ENCODE measurements around the gene SDK1. TPM values are rescaled to one million over a fixed set of nuclear protein-coding genes. Genes with fewer than 3 reads are reported as not detected.

Gene SDK1
- total RNA-seq, 2 donors from 2014 or later, result 19.8 to 32.4 TPM

GRCh38 chr7:3569643-3570042, 268.6 kb downstream of the SDK1 start:
- H3K27ac ChIP-seq, result no peak overlapping the region
- intact Hi-C loops (cut with DNase I), result no loop called here
- 20 to 31% methylated on average over 3 of the region's 3 CpGs for WGBS, 2 donors

GRCh38 chr7:3573151-3573550, 272.1 kb downstream of the SDK1 start:
- Histone ChIP-seq H3K9me3 (no peaks in the 10 kb centered on the region), H3K4me1 (peaks cover 30% of the 10 kb centered on the region), H3K27me3 (no peaks in the 10 kb centered on the region), H3K27ac (no peak overlapping the region), H3K36me3 (replicated peaks in 1 of 2; ENCODE audit: insufficient read depth in 1 of 2, low read depth in 2 of 2) (no peaks in the 10 kb centered on the region), H3K4me3 (no peak overlapping the region)
- no peak for ATAC-seq
- no peak for DNase-seq
- TF ChIP-seq POLR2A (IDR thresholded peaks at IDR 0.05) (no peak), CTCF (IDR thresholded peaks at IDR 0.05) (no peak)
- intact Hi-C loops (cut with DNase I), result no loop called here
- WGBS, 2 donors, result 79 to 85% methylated on average over 5 to 6 of the region's 6 CpGs

More at GRCh38 chr7:3569643-3570042, 268.6 kb downstream of the SDK1 start:
- no peak for TF ChIP-seq CTCF (IDR thresholded peaks at IDR 0.05)
- TF ChIP-seq POLR2A (IDR thresholded peaks at IDR 0.05), result no peak
- Histone ChIP-seq H3K9me3 (no peaks in the 10 kb centered on the region), H3K27me3 (no peaks in the 10 kb centered on the region), H3K4me3 (no peak overlapping the region), H3K36me3 (replicated peaks in 1 of 2; ENCODE audit: insufficient read depth in 1 of 2, low read depth in 2 of 2) (no peaks in the 10 kb centered on the region), H3K4me1 (peaks cover 12% of the 10 kb centered on the region)
- DNase-seq, result no peak
- no peak for ATAC-seq

GRCh38 chr7:3574386-3574785, 273.3 kb downstream of the SDK1 start:
- 81 to 94% methylated on average over 9 of the region's 9 CpGs for WGBS, 2 donors
- ATAC-seq, result no peak
- DNase-seq, result no peak

GRCh38 chr7:3575753-3576531, 274.9 kb downstream of the SDK1 start:
- Histone ChIP-seq H3K36me3 (replicated peaks in 1 of 2; ENCODE audit: insufficient read depth in 1 of 2, low read depth in 2 of 2) (no peaks in the 10 kb centered on the region), H3K9me3 (peaks cover 0 to 4% (median 0%) of the 10 kb centered on the region in 3 donors), H3K27ac (peak overlapping the region in 1 of 4 donors; percentile 27), H3K4me3 (no peak overlapping the region), H3K4me1 (peaks cover 18% of the 10 kb centered on the region), H3K27me3 (no peaks in the 10 kb centered on the region)
- TF ChIP-seq CTCF (IDR thresholded peaks at IDR 0.05) (peak in 1 of 7 experiments; percentile 7), POLR2A (IDR thresholded peaks at IDR 0.05) (no peak)
- intact Hi-C loops (cut with DNase I), result no loop called here
- WGBS, 2 donors, result 42 to 48% methylated on average over 7 of the region's 7 CpGs
- peak; percentile 46 to 76 (median 64) for DNase-seq
- peak; percentile 91 for ATAC-seq

More at GRCh38 chr7:3574386-3574785, 273.3 kb downstream of the SDK1 start:
- intact Hi-C loops (cut with DNase I), result no loop called here
- Histone ChIP-seq H3K4me1 (peaks cover 27% of the 10 kb centered on the region), H3K9me3 (peaks cover 0 to 4% (median 0%) of the 10 kb centered on the region in 3 donors), H3K27me3 (no peaks in the 10 kb centered on the region), H3K27ac (no peak overlapping the region), H3K4me3 (no peak overlapping the region), H3K36me3 (replicated peaks in 1 of 2; ENCODE audit: insufficient read depth in 1 of 2, low read depth in 2 of 2) (no peaks in the 10 kb centered on the region)
- no peak for TF ChIP-seq POLR2A (IDR thresholded peaks at IDR 0.05)
- no peak for TF ChIP-seq CTCF (IDR thresholded peaks at IDR 0.05)

Data from body of pancreas (tissue), 4 donors.